NCI-H2196 treated with DMSO at 0.1 percent for 48 hours (cell line): ENCODE data around the gene PCDH15.

ENCODE experiments used
- DNase-seq: peaks from one replicate; lab custom pipeline; 2025; ENCODE audit not compliant: unreplicated experiment; lab: John Stamatoyannopoulos, UW

Gene PCDH15

DNA sequence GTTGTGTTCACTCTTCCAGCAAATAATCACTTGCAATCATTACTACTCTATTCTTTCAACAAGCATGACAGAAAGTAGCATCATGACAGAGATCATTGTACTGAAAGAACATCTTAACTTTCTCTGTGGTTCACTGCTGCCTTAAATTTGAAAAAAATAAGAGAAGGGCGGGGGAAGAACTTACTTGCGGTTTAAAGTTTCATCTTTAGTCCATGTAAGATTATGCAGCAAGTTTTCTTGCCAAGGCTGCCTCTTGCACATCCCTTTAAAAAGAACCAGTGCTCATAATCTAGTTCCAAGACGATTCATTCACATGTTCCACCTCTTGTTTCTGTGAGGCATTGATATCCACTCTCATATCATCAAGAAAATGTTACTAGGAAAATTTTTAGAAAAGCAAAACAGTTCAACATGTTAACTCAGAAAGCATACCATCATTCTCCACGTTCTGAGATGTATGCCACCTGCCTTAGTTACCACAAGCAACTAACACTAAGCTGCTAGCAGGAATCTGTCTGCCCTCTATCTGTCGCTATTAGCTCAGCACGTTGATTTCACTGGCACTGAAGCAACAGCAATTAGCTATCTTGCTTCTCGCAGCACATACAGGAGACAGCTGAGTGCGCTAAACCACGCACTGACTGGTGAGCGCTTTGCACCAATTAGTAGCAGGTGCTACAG is at the start of gene PCDH15:
Gene PCDH15, minus strand, starts transcription at position 491 of the 681 bp plus-strand sequence. CDS start 136,969 bp downstream, outside the sequence.
- DNase-seq, result no peak

DNA sequence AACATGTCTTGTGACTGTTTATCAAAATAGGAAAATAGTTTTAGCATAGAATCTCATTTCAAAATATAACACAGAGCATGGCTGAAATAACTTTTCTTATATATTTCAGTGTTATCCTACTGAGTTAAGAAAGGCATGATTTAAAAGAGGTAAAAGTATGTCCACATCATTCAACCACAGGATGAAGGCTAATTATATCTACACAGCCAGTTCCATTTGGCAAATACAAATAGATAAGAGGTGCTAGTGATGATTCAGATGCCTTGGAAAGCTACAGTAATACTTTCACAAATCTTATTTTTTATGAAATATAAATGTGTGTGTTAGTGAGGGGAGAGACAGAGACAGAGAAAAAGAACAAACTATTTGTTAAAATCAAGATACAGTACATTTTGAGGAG is 42.9 kb upstream of the PCDH15 start:
- no peak for DNase-seq

- DNase-seq, result no peak
These were observed 42.1 kb upstream of the PCDH15 start for GRCh38 chr10:54843085-54843646.

DNA sequence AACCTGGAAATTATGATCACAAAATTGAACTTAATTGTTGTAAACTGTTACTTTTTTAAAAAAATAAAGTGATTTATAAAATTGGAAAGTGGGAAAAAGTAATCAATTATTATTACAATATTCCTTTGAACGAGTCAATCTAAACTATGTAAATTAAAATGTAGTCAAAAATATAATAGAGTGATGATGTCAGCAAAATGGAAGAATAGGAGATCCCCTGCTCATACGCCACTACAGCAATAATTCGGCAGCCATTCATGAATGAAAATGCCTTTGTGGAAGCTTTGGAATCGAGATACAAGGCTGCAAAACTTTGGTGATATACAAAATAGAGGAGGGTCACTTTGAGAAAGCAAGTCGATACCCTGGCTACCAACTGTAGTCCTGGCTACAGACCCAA is 36.4 kb upstream of the PCDH15 start:
- DNase-seq, result no peak

DNA sequence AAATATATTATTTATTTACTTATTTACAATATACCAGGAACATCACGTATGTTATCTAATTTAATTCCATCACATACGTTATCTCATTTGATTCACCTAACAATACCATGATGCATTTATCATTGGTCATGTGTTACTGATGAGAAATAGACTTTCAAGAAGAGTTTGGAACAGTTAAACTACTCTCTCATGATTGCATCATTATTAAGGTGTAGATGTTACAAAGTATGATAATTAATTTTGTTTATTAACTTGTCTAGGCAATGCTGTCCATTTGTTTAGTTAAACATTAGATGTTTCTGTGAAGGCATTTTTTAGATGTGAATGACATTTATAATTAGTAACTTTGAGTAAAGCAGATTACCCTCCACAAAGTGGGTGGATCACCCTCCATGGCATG is 32.0 kb upstream of the PCDH15 start:
- DNase-seq, result no peak

GRCh38 chr10:54826994-54827560 is 26.0 kb upstream of the PCDH15 start:
- no peak for DNase-seq

GRCh38 chr10:54815583-54815982 is 14.6 kb upstream of the PCDH15 start:
- DNase-seq, result no peak

DNA sequence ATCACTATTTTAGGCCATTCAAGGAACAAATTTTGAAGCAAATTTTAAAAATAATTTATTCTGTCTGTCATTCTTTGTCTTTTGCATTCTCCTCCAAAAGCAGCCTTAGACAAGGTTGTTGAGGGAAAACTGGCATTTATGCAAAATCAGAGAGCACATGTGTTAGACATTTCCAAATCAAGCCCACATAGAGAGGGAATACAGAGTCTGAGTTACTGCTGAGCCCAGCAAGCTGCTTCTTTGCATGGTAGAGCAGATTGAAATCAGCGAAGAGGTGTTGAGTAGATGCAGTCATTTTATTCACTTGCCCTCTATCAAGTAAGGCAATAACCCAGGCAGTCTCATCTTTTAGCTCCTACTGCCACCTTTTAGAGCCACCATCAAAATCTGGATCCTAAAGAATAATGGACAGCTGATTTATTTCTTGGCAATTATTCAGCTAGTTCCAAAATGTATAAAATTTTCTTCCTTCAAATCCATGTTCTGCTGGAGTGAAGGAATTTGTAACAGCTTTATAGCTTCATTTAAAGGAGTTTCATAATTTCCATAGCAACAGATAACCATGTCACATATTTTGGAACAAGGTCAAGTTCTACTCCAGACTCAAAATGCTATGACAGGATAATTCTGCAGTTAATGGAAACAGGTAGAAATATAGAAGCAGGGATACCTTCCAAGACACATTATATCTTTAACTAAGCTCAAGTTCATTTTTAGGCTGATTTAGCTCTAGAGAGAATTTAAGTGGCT is 7.3 kb upstream of the PCDH15 start:
- no peak for DNase-seq

DNA sequence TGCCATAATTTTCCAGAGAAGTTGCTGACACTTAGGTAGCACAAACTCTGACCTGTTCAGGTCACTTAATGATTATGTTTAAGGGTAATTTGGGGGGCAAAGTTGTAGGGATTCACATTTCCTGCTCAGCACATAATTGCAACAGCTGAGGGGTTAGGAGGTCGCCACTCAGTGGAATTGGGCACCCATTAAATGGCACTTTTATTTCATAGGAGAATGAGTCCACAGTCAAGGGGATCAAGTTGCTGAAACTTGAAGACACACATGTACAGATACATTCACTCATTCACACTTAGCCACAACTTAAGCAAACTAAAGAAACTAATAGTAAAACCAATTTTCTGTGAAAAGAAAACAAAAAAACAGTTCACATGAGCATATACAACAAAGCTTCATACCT is 1.5 kb downstream of the PCDH15 start:
- no peak for DNase-seq

DNA sequence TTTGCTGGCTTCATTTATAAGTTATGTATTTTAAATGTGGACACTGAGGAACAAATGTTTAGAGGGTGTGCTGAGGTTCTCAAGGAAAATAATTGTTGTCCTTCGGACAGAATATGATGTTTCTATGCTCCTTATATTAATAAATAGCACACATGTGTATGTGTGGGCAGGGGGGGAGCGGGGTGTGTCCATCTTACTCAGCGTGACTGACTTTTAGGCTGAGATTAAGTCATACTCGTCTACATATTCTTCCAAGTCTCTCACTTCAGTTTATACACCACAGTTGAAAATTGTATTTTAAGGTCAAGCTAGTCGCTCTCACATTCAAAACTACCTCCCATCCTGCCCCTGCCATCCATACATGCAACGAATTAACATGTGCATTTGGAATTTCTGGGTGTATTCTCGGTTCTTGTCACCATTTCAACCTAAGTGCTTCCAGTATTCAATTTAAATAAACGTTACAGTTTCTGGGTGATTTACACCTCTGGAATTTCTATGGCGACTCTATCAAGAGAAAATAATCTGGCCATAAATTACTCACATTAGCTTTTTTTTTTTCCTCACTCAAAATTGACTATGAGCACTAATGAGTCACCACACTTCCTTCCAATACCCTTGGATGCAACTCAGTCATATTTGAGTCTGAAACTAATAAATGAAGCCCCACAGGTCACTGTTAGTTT is 3.3 kb downstream of the PCDH15 start:
- no peak for DNase-seq

DNA sequence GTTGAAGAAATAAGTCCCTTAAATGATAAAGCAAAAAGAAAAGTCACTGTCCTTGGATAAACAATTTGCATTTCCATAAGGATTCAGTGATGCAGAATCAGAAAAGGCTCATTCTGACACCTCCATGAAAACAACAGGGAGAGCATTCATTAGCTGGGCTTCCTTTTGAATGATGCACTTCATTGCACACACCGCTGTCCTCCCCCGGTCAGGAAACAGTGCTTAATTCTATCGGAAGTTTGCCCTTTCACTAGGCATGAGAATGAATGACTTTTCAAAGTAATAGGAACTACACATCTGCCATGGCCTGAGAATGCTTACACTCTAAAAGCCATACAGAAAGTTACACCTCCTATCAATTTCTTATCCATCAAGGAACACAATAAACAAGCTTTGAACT is 4.2 kb downstream of the PCDH15 start:
- no peak for DNase-seq

DNA sequence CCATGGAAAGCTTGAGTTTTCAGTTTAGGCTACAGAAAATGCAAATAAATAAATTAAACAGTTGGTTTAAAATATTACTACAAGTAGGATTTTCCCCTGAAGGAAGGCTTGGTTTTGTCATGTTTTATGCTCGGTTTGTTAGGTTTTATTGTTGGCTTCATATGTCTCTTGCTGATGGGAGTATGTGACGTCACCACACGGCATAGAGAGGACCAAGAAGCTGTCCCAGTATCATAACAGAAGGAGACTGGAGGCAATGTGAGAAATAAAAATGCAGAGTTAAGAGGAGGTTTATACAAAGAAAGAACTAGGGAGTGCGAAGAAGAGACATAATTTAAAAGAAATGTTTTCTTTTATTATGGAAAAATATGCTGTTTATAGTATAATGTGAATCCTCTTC is 24.4 kb downstream of the PCDH15 start:
- DNase-seq, result no peak

- DNase-seq, result no peak
These were observed 28.4 kb downstream of the PCDH15 start for GRCh38 chr10:54772468-54773122.

GRCh38 chr10:54769051-54769450 is 32.0 kb downstream of the PCDH15 start:
- no peak for DNase-seq

DNA sequence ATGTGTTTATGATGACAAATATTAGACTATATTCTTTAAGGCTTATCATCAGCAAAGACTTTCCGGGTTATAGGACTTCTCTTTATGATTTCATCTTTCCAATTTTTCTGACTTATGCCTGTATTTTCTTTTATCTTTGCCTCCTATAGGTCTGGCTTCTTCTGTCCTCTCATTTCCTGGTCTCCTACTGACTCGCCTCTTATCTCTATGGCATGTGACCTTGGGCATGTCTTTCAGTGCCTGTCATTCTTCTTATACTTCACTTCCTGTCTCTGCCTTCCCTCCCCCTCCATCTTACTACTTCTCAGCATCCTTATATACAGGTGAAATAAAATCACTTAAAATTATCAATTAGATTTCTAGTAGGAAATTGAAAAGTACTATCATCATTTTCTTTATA is 42.2 kb downstream of the PCDH15 start:
- no peak for DNase-seq

- no peak for DNase-seq
These were observed 51.4 kb downstream of the PCDH15 start for GRCh38 chr10:54749623-54750022.

DNA sequence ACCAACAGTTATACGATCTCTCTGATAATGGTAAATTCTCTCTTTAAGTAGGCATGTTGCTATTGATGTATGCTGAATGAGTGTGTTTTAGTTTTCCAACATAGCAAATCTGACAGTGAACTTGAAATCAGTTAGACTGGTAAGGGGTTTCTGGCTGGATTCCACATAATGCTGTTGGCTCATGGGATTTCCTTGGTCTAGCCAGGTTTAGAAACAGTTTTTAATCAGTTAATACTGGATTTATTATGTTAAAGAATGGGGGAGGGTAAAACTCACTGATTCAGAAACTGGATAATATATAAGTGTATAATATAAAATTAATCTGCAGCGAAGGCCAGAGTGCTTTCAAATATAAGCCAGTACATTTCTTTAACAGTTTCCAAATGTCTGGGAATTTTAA is 55.6 kb downstream of the PCDH15 start:
- no peak for DNase-seq

DNA sequence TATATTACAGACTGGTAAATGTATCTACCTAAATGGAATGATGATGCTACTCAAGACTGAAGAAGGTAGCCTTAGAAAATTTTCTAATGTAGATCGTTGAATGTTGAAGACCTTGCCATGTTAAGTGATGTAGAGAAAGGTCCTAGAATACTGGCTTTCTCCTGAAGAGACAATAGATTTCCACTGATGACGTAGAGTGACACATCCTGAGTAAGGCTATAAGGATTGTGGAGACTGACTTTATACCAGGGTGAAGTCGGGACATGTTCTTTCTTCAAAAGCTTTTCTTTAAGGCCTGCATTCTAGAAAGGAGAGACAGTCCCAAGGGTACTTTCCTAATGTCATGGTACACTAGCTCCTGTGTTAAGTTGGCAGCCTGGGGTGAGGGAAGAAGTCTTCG is 58.6 kb downstream of the PCDH15 start:
- DNase-seq, result no peak

- DNase-seq, result no peak
These were observed 72.5 kb downstream of the PCDH15 start for GRCh38 chr10:54728511-54728910.

DNA sequence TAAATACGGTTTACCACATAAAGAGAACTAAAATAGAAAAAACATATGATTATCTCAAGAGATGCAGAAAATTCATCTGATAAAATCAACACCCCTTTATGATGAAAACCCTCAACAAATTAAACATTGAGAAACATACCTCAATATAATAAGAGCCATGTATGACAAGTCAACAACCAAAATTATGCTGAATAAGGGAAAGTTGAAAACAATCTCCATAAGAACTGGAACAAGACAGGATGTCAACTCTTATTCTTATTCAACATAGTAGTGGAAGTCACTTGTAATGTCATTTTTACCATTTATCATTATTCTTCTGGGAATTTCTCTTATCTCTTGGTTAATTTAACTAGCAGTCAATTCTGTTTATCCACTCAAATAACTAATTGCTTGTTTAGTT is 79.0 kb downstream of the PCDH15 start:
- no peak for DNase-seq

GRCh38 chr10:54710918-54711317 is 90.1 kb downstream of the PCDH15 start:
- DNase-seq, result no peak
